ENCODE measurements around the gene SUPT6H. TPM values are rescaled to one million over a fixed set of nuclear protein-coding genes. Genes with fewer than 3 reads are reported as not detected.

Gene SUPT6H
- total and polyA plus RNA-seq, 2 donors (not counting 3 experiments of a cell fraction or from before 2014, with no cell fraction given): 33.9 to 79.2 TPM

GRCh38 chr17:28722417-28723158 is 60.6 kb downstream of the SUPT6H start:
- CTCF ChIA-PET: interaction anchor here (13.7 kb wide), 1 partner anchor 25 kb away, joined by 602 read pairs; the partner anchor contains the start of gene TRAF4
- Histone ChIP-seq H3K79me2 (ENCODE audit: control insufficient read depth, insufficient read depth, low read length) (peaks cover 38% of the 10 kb centered on the region), H3K9me3 (replicated peaks; ENCODE audit: control insufficient read depth, insufficient read depth, low read length) (no peaks in the 10 kb centered on the region), H3K9ac (replicated peaks; ENCODE audit: extremely low read depth, insufficient read depth, low read length) (no peak overlapping the region), H3K27me3 (ENCODE audit: control insufficient read depth in 2 of 2, insufficient read depth in 2 of 2, low read length in 2 of 2) (no peaks in the 10 kb centered on the region), H3K4me1 (ENCODE audit: control insufficient read depth, extremely low read depth, insufficient read depth, low read length) (peaks cover 46% of the 10 kb centered on the region), H3K4me2 (ENCODE audit: insufficient read depth, low read length) (peak overlapping the region; percentile 74), H3K4me3 (replicated peaks in 1 of 3; ENCODE audit: insufficient read depth in 1 of 3, low read depth in 1 of 3, low read length in 3 of 3) (peak overlapping the region in 1 of 3 experiments; percentile 6), H3K27ac (ENCODE audit: insufficient read depth, low read depth, low read length) (no peak overlapping the region), H2AFZ (ENCODE audit: low read depth, low read length) (no peak overlapping the region), H3K36me3 (ENCODE audit: control insufficient read depth in 2 of 2, extremely low read depth in 1 of 2, insufficient read depth in 2 of 2, low read length in 2 of 2) (peaks cover 17 to 19% of the 10 kb centered on the region in 2 experiments), H4K20me1 (replicated peaks; ENCODE audit: control insufficient read depth, extremely low read depth, insufficient read depth, low read length) (no peaks in the 10 kb centered on the region), H3K9me1 (replicated peaks; ENCODE audit: control insufficient read depth, extremely low read depth, insufficient read depth, low read length) (no peaks in the 10 kb centered on the region)
- FAIRE-seq (no peak), DNase-seq (ENCODE audit: low read depth, low spot score) (no peak)
- intact Hi-C loops (cut with micrococcal nuclease) (no loop called here), dilution Hi-C loops (cut with MboI; ENCODE audit: extremely low pct_ligation_motif_present, low sequenced_read_pairs) (no loop called here)
- BruUV-seq (replicated peaks): no TSS peak
- POLR2A ChIA-PET: interaction anchor here (0.6 kb wide), 1 partner anchor 65 kb away, joined by 5 read pairs; no protein-coding TSS in a partner anchor
- no peak for TF ChIP-seq FOS (IDR thresholded peaks at IDR 0.05; ENCODE audit: borderline replicate concordance, insufficient read depth, low read length)
- no peak for TF ChIP-seq JUN (IDR thresholded peaks at IDR 0.05; ENCODE audit: borderline replicate concordance, insufficient read depth, insufficient read length, low read depth)
- peak; percentile 41 for TF ChIP-seq POLR2A (IDR thresholded peaks at IDR 0.05; ENCODE audit: low read depth, low read length)

- BruUV-seq (replicated peaks): no TSS peak
- POLR2A ChIA-PET: interaction anchor here (0.6 kb wide), 1 partner anchor 190 kb away, joined by 3 read pairs; no protein-coding TSS in a partner anchor
- Histone ChIP-seq H3K4me3 (replicated peaks in 1 of 3; ENCODE audit: insufficient read depth in 1 of 3, low read depth in 1 of 3, low read length in 3 of 3) (no peak overlapping the region), H3K4me1 (ENCODE audit: control insufficient read depth, extremely low read depth, insufficient read depth, low read length) (peaks cover 47% of the 10 kb centered on the region), H3K27ac (ENCODE audit: insufficient read depth, low read depth, low read length) (no peak overlapping the region), H4K20me1 (replicated peaks; ENCODE audit: control insufficient read depth, extremely low read depth, insufficient read depth, low read length) (no peaks in the 10 kb centered on the region), H3K79me2 (ENCODE audit: control insufficient read depth, insufficient read depth, low read length) (peaks cover 38% of the 10 kb centered on the region), H2AFZ (ENCODE audit: low read depth, low read length) (no peak overlapping the region), H3K9me3 (replicated peaks; ENCODE audit: control insufficient read depth, insufficient read depth, low read length) (no peaks in the 10 kb centered on the region), H3K4me2 (ENCODE audit: insufficient read depth, low read length) (no peak overlapping the region), H3K9me1 (replicated peaks; ENCODE audit: control insufficient read depth, extremely low read depth, insufficient read depth, low read length) (no peaks in the 10 kb centered on the region), H3K9ac (replicated peaks; ENCODE audit: extremely low read depth, insufficient read depth, low read length) (no peak overlapping the region), H3K36me3 (ENCODE audit: control insufficient read depth in 2 of 2, extremely low read depth in 1 of 2, insufficient read depth in 2 of 2, low read length in 2 of 2) (peaks cover 17 to 19% of the 10 kb centered on the region in 2 experiments), H3K27me3 (ENCODE audit: control insufficient read depth in 2 of 2, insufficient read depth in 2 of 2, low read length in 2 of 2) (no peaks in the 10 kb centered on the region)
- dilution Hi-C loops (cut with MboI; ENCODE audit: extremely low pct_ligation_motif_present, low sequenced_read_pairs): no loop called here
- no peak for TF ChIP-seq CTCF (IDR thresholded peaks at IDR 0.05; ENCODE audit: extremely low read depth in 1 of 2, insufficient read depth in 1 of 2, low read depth in 1 of 2, low read length in 2 of 2)
- no peak for TF ChIP-seq POLR2A (IDR thresholded peaks at IDR 0.05; ENCODE audit: low read depth, low read length)
- TF ChIP-seq JUN (IDR thresholded peaks at IDR 0.05; ENCODE audit: borderline replicate concordance, insufficient read depth, insufficient read length, low read depth): no peak
- no peak for TF ChIP-seq POLR2AphosphoS5 (IDR thresholded peaks at IDR 0.05; ENCODE audit: insufficient read depth, low read depth, low read length)
- intact Hi-C loops (cut with micrococcal nuclease): no loop called here
- FAIRE-seq (no peak), DNase-seq (ENCODE audit: low read depth, low spot score) (no peak)
- CTCF ChIA-PET: interaction anchor here (13.7 kb wide), 1 partner anchor 24 kb away, joined by 602 read pairs; the partner anchor contains the start of gene TRAF4
These were observed 61.3 kb downstream of the SUPT6H start for GRCh38 chr17:28723159-28723835.

Data from endothelial cell of umbilical vein (primary cell).